Liver (tissue), 9 donors: ENCODE results near the gene KRTAP4-9. TPM values are rescaled to one million over a fixed set of nuclear protein-coding genes. Genes with fewer than 3 reads are reported as not detected.
"Not testable (repeated sequence)": the region's sequence is repeated elsewhere in the genome, so short reads cannot be mapped to it uniquely, and the experiment has no call there.

Experiments used
- DNase-seq: peaks from one replicate; pipeline ENCODE4 v3.0.0-alpha.2; 2017; ENCODE audit warnings: low spot score
- H3K27ac ChIP-seq, 2 donors: one replicate each; pipeline ENCODE4 v1.7.0; 2013; ENCODE audit warnings: inconsistent platforms in 2 of 2, low read length in 2 of 2, control low read depth in 1 of 2, low read depth in 1 of 2, mild to moderate bottlenecking in 1 of 2
- H3K27me3 ChIP-seq, 4 donors: one replicate each; pipeline versions ENCODE4 v1.6.1 to v1.7.0; 2013; ENCODE audit warnings: low read length in 3 of 4, inconsistent platforms in 1 of 4, mild to moderate bottlenecking in 1 of 4, moderate library complexity in 1 of 4; ENCODE audit not compliant: control insufficient read depth in 4 of 4, insufficient read depth in 4 of 4
- H3K36me3 ChIP-seq, 4 donors: one replicate each; pipeline versions ENCODE4 v1.6.1 to v1.7.0; 2013; ENCODE audit warnings: low read length in 3 of 4, mild to moderate bottlenecking in 3 of 4, low read depth in 1 of 4, moderate library complexity in 1 of 4; ENCODE audit not compliant: control insufficient read depth in 4 of 4, insufficient read depth in 3 of 4
- H3K4me1 ChIP-seq, 4 donors: one replicate each; pipeline versions ENCODE4 v1.6.1 to v1.7.0; 2013; ENCODE audit warnings: low read length in 3 of 4, mild to moderate bottlenecking in 3 of 4, moderate library complexity in 1 of 4; ENCODE audit not compliant: control insufficient read depth in 4 of 4, insufficient read depth in 4 of 4
- H3K4me3 ChIP-seq, 3 donors: one replicate each; pipeline versions ENCODE4 v1.6.1 to v1.7.0; 2013; ENCODE audit warnings: low read length in 3 of 3, control low read depth in 1 of 3, low read depth in 1 of 3, mild to moderate bottlenecking in 1 of 3
- H3K9ac ChIP-seq, 2 donors: one replicate each; pipeline ENCODE4 v1.7.0; 2013; ENCODE audit warnings: low read length in 2 of 2, mild to moderate bottlenecking in 2 of 2, moderate library complexity in 2 of 2, control low read depth in 1 of 2, low read depth in 1 of 2
- H3K9me3 ChIP-seq, 4 donors: one replicate each; pipeline versions ENCODE4 v1.6.1 to v1.7.0; 2013; ENCODE audit warnings: low read length in 3 of 4; ENCODE audit not compliant: control insufficient read depth in 4 of 4
- CTCF ChIP-seq: fragments of 150-350 bp; IDR thresholded peaks from 2 replicates; pipeline ENCODE4 v1.5.1; 2017; ENCODE audit warnings: improper control_type of control experiment, low read depth, low read length; ENCODE audit not compliant: missing input control
- EGR1 ChIP-seq, 2 donors: IDR thresholded peaks; 2 replicates each; pipeline ENCODE4 v1.6.1; 2016 to 2018; ENCODE audit warnings: antibody characterized with exemption in 2 of 2, low read depth in 2 of 2
- FOXA1 ChIP-seq: IDR thresholded peaks from 2 replicates; pipeline ENCODE4 v1.6.1; 2016; ENCODE audit warnings: antibody characterized with exemption
- FOXA2 ChIP-seq: IDR thresholded peaks from 2 replicates; pipeline ENCODE4 v1.6.1; 2016; ENCODE audit warnings: antibody characterized with exemption
- GABPA ChIP-seq, 2 donors: IDR thresholded peaks in 1 of 2; conservative IDR thresholded peaks in 1 of 2; 2 replicates each; pipeline ENCODE4 v1.6.1; 2016; ENCODE audit warnings: antibody characterized with exemption in 2 of 2, mild to moderate bottlenecking in 1 of 2, moderate library complexity in 1 of 2
- HNF4A ChIP-seq, 2 donors: conservative IDR thresholded peaks; 2 replicates each; pipeline ENCODE4 v1.6.1; 2016; ENCODE audit warnings: antibody characterized with exemption in 2 of 2, mild to moderate bottlenecking in 2 of 2
- HNF4G ChIP-seq: IDR thresholded peaks from 2 replicates; pipeline ENCODE4 v1.6.1; 2016; ENCODE audit warnings: antibody characterized with exemption
- JUND ChIP-seq, 2 donors: IDR thresholded peaks; 2 replicates each; pipeline ENCODE4 v1.6.1; 2016; ENCODE audit warnings: antibody characterized with exemption in 2 of 2
- MAX ChIP-seq: IDR thresholded peaks from 2 replicates; pipeline ENCODE4 v1.6.1; 2016; ENCODE audit warnings: antibody characterized with exemption
- NR2F2 ChIP-seq: IDR thresholded peaks from 2 replicates; pipeline ENCODE4 v1.6.1; 2016; ENCODE audit warnings: antibody characterized with exemption
- RAD21 ChIP-seq, 2 donors: IDR thresholded peaks; 2 replicates each; pipeline ENCODE4 v1.6.1; 2016; ENCODE audit warnings: antibody characterized with exemption in 2 of 2, mild to moderate bottlenecking in 2 of 2
- REST ChIP-seq: IDR thresholded peaks from 2 replicates; pipeline ENCODE4 v1.6.1; 2016; ENCODE audit warnings: antibody characterized with exemption, mild to moderate bottlenecking
- RXRA ChIP-seq, 2 donors: IDR thresholded peaks; 2 replicates each; pipeline ENCODE4 v1.6.1; 2017 to 2018; ENCODE audit warnings: antibody characterized with exemption in 2 of 2, mild to moderate bottlenecking in 1 of 2
- SP1 ChIP-seq: IDR thresholded peaks from 2 replicates; pipeline ENCODE4 v1.6.1; 2018; ENCODE audit warnings: antibody characterized with exemption, mild to moderate bottlenecking
- TAF1 ChIP-seq: conservative IDR thresholded peaks from 2 replicates; pipeline ENCODE4 v1.6.1; 2016; ENCODE audit warnings: antibody characterized with exemption, mild to moderate bottlenecking
- YY1 ChIP-seq: IDR thresholded peaks from 2 replicates; pipeline ENCODE4 v1.6.1; 2016; ENCODE audit warnings: antibody characterized with exemption, mild to moderate bottlenecking
- ZBTB33 ChIP-seq: IDR thresholded peaks from 2 replicates; pipeline ENCODE4 v1.6.1; 2016; ENCODE audit warnings: antibody characterized with exemption
- WGBS: extraction: QIAGEN DNeasy Blood & Tissue Kit; methylation state at CpG from one replicate; pipeline ENCODE4 v1.1.7; 2013; 5-methylcytosine and 5-hydroxymethylcytosine counted together
- polyA plus RNA-seq, 2 donors: library from polyadenylated mRNA; stranded (reverse) in 1 of 2; unstranded in 1 of 2; fragments of 200-250 nt in 1 of 2; fragments of >200 nt in 1 of 2; fragmentation: Nextera tagmentation in 1 of 2; extraction: Ambion mirVana in 1 of 2; gene quantifications; one replicate each; pipeline versions ENCODE4 v1.2.1 to v1.2.3, GENCODE V29; 2013 to 2015
- total RNA-seq, 2 donors: library from RNA; depleted of rRNA; stranded (reverse); fragments of >200 nt; gene quantifications; one replicate each; pipeline ENCODE4 v1.2.3, GENCODE V29; 2014
- TF ChIP-seq, protein P1 (sequence below): IDR thresholded peaks from 2 replicates; pipeline ENCODE4 v1.6.1; 2016; ENCODE audit warnings: antibody characterized with exemption
- donor health status: healthy.
- donor health status: healthy.
- donor health status: healthy.
- donor health status: healthy.
- donor health status: healthy.

The KRTAP4-9 gene
- total and polyA plus RNA-seq, 4 donors = not detected

GRCh38 chr17:41121742-41122141, 16.6 kb downstream of the KRTAP4-9 start:
- no peak overlapping the region for H3K9ac ChIP-seq
- no peak for DNase-seq
- TF ChIP-seq, protein P1, sequence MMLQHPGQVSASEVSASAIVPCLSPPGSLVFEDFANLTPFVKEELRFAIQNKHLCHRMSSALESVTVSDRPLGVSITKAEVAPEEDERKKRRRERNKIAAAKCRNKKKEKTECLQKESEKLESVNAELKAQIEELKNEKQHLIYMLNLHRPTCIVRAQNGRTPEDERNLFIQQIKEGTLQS = no peak
- TF ChIP-seq CTCF (no peak), GABPA (IDR thresholded peaks at IDR 0.05 in 1 of 2, conservative IDR thresholded peaks at IDR 0.05 in 1 of 2) (no peak), JUND (IDR thresholded peaks at IDR 0.05) (no peak), SP1 (no peak), RAD21 (IDR thresholded peaks at IDR 0.05) (no peak), MAX (no peak), ZBTB33 (no peak), TAF1 (no peak), FOXA1 (no peak), REST (no peak), HNF4A (conservative IDR thresholded peaks at IDR 0.05) (no peak), NR2F2 (no peak), FOXA2 (no peak), EGR1 (IDR thresholded peaks at IDR 0.05; ENCODE audit: low read depth in 2 of 2) (no peak), YY1 (no peak), HNF4G (no peak), RXRA (IDR thresholded peaks at IDR 0.05) (no peak)

GRCh38 chr17:41123292-41123990, 18.3 kb downstream of the KRTAP4-9 start:
- H3K36me3 ChIP-seq, H3K27ac ChIP-seq, H3K27me3 ChIP-seq, H3K4me3 ChIP-seq, H3K9ac ChIP-seq, DNase-seq, H3K4me1 ChIP-seq, H3K9me3 ChIP-seq: not testable (repeated sequence)
- WGBS = 80% methylated on average over 12 of the region's 12 CpGs

More at GRCh38 chr17:41121742-41122141, 16.6 kb downstream of the KRTAP4-9 start:
- Histone ChIP-seq H3K4me1 (no peaks in the 10 kb centered on the region), H3K36me3 (no peaks in the 10 kb centered on the region), H3K27me3 (no peaks in the 10 kb centered on the region), H3K4me3 (no peak overlapping the region), H3K27ac (no peak overlapping the region), H3K9me3 (no peaks in the 10 kb centered on the region)
- WGBS = 83% methylated on average over 2 of the region's 2 CpGs

DNA sequence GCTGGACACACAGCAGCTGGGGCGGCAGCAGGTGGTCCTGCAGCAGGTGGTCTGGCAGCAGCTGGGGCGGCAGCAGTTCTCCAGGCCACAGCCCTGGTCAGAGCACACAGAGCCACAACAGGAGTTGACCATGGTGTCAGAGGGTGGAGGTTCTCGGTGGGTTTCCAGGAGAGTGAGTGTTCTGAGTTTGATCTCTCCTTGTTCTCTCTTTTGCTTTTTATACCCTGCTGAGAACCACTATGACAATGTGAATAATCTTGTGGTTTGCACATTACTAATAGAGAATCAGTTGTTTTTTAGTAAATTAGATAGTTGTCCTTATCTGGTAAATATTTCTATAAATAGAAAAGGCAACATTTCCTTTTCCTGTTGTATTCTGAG, 18.8 kb downstream of the KRTAP4-9 start, which contains the start of gene KRTAP4-12:
Gene KRTAP4-12 (minus strand): TSS at position 192 of the 381 bp plus-strand sequence. CDS start 60 bp downstream, at position 132.
- not testable (repeated sequence) for H3K27me3 ChIP-seq, H3K36me3 ChIP-seq, H3K27ac ChIP-seq, H3K4me1 ChIP-seq, H3K4me3 ChIP-seq, H3K9me3 ChIP-seq, H3K9ac ChIP-seq, DNase-seq
- WGBS = 79% methylated on average over 3 of the region's 3 CpGs
